ENCODE data around the gene KRT27.
"Not testable (repeated sequence)": the region's sequence is repeated elsewhere in the genome, so short reads cannot be mapped to it uniquely, and the experiment has no call there.

KRT27 gene, protein sequence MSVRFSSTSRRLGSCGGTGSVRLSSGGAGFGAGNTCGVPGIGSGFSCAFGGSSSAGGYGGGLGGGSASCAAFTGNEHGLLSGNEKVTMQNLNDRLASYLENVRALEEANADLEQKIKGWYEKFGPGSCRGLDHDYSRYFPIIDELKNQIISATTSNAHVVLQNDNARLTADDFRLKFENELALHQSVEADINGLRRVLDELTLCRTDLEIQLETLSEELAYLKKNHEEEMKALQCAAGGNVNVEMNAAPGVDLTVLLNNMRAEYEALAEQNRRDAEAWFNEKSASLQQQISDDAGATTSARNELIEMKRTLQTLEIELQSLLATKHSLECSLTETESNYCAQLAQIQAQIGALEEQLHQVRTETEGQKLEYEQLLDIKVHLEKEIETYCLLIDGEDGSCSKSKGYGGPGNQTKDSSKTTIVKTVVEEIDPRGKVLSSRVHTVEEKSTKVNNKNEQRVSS

DNA sequence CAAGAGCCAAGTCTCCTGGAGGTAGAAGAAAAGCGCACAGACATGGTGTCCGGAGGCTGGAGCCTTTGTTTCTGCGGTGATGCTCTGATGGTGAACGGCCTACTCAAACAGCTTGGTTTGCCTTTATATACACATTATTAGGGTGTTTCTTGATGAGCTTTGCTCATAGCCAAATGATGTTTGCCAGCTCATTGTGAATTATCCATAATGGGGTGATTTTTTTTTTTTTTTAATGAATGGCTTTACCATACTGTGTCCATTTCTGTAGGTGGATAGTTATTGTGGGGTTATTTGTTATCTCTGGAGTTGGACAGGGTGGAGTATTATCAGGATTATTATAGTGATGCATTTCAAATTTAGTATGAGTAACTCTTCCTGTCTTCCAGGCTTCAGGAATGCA is at the start of gene KRT27:
KRT27 (minus strand) TSS at position 101 of the 400 bp plus-strand sequence; CDS start at position 44, 57 bp downstream.
- in situ Hi-C loops (cut with HindIII; ENCODE audit: low sequenced_read_pairs): no loop called here

DNA sequence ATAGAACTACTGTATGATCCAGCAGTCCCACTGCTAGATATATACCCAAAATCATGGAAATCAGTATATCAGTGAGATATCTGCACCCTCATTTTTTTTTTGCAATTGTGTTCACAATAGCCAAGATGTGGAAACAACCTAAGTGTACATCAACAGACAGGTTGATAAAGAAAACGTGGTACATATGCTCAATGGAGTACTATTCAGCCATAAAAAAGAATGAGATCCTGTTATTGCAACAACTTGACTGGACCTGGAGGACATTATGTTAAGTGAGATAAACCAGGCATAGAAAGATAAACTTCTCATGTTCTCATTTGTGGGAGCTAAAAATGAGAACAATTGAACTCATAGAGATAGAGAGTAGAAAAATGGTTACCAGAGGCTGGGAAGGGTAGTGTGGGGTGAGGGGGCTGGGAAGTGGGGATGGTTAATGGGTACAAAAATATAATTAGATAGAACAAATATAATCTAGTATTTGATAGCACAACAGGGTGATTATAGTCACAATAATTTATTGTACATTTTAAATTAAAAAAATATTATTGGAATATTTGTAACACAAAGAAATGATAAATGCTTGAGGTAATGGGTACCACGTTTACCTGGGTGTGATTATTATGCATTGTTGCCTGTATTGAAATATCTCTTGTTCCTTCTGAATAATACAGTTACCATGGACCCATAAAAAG is 47.9 kb upstream of the KRT27 start:
- in situ Hi-C loops (cut with HindIII; ENCODE audit: low sequenced_read_pairs): no loop called here

DNA sequence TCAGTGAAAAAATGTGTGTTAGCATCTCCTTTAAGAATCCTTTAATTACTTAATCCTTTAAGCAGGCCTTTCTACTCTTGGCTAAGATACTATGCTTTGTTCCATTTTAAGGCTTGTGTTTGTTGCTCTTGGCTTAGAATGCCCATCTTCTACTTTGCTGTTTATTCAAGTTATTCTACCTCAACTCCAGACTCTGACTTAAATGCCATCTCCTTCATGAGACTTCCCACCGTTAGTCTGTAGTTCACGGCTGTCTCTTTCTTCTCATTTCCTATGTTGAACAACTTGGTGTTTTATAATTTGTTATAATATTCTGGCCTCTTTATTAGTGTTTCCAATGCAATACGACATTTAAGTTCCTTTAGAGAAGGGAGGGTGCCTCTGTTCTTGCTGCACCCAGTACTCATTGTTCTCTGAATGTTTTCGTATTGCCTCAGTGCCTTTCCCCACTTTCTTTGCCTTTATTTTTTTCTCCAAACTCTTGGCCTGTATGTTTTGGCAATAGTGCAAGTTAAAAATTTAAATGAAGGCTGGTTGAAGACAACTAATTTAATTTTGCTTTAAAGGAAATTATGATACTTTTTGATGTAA is 46.2 kb upstream of the KRT27 start:
- in situ Hi-C loops (cut with HindIII; ENCODE audit: low sequenced_read_pairs): no loop called here

DNA sequence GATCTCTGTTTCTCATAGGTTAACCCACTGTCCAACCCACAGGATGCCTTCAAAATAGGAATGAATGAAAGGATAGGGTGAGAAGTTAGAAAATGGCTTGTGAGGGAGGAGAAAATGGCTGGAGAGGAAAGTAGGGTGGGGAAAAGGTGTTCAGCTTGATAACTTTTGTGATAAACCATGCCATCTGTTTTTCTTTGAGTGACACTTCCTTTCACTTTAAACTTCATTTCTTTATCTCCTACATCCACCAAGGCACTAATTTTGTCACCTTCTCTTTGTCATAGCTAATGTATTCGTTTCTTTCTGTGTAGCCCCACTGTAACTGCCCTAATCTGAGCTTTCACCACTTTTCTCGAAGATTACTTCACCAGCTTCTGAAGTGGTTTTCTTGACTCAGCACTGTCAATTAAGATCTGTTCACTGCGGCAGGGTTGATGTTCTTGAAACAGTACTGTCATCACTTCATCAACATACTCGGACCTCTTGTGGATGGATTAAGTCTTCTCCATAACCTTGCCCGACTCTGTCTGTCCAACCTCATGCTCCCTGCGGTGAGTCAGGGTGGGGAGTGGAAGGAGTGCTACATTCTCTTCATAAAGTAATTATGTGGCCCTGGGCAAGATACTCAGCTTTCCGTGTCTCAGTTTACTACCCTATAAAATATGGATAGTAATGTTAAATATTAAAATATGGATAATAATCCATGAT is 45.5 kb upstream of the KRT27 start:
- in situ Hi-C loops (cut with HindIII; ENCODE audit: low sequenced_read_pairs): no loop called here

DNA sequence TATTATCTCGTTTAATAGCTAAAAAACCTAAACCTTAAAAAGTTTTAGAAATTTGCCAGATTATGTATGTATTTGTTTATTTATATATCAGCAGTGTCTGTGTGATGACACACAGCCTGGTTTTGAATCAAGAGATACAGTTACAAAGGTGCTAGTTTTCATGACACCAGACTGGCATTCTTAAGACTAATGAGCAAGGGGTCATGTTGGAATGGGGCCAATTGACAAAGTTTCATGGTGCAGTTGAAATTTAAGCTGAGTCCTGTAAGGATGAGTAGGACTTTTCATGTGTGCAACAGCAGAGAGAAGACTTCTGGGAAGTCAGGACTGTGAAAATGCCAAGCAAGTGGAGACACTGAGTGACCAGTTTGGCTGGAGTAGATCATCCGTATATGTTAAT is 43.2 kb upstream of the KRT27 start:
- in situ Hi-C loops (cut with HindIII; ENCODE audit: low sequenced_read_pairs): no loop called here

DNA sequence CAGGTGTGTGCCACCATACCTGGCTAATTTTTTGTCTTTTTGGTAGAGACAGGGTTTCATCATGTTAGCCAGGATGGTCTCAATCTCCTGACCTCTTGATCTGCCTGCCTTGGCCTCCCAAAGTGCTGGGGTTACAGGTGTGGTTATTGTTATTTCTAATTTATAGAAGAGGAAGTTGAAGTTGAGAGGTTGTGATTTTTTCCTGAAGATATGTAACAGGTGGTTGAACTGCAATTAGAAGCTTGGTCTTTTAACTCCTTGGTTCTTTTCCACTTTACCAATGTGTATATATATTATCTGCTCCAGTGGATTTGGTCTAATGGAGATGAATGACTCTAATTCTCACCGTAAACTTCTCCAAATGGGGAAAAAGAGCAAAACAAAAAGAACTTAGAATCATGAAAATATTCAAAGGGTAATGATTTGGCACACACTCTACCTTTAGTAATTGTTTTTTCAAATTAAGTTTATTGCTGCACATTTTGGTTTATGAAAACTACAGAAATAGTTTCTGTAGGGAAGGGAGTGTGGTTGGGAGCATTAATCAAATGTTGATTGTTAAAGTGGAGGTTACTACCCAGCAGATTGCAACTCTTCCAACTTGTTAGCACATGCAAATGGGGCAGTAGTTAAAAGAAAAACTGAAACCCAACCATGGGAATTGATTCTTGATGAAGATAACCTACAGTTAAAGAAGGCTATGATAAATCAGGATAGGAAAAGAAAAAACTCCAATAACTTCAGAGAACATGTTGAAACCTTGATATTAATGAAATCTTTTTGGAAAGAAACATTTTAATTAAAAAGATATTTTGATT is 41.9 kb upstream of the KRT27 start:
- in situ Hi-C loops (cut with HindIII; ENCODE audit: low sequenced_read_pairs): no loop called here

DNA sequence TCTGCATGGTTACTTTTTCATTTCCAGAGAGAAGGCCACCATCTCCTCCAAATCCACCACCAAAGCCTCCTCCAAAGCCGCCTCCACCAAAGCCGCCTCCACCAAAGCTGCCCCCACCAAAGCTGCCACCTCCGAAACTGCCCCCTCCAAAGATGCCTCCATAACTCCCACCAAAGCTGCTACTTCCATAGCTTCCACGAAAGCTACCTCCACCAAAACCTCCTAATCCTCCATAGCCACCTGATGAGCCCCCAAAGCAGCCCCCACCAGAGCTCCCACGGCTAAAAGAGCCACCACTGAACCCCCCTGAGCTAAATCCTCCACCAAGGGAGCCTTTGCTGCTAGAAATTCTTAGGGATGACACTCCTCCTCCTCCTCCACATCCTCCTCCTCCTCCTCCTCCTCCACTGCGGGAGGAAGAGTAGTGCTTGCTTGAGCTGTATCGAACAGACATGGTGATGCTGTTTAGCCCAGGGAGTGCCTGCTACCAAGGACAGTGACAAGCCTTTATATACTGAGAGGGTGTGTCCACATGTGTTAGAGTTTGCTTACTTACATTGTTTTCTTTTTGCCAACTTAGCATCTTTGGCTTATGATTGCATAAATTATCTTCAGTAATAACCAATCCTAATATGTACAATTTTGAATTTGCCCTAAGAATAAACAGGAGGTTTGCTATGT is 39.9 kb upstream of the KRT27 start, which contains the start of gene KRT10:
KRT10 (minus strand) TSS at position 483 of the 681 bp plus-strand sequence; CDS start at position 454, 29 bp downstream.
- in situ Hi-C loops (cut with HindIII; ENCODE audit: low sequenced_read_pairs): no loop called here

DNA sequence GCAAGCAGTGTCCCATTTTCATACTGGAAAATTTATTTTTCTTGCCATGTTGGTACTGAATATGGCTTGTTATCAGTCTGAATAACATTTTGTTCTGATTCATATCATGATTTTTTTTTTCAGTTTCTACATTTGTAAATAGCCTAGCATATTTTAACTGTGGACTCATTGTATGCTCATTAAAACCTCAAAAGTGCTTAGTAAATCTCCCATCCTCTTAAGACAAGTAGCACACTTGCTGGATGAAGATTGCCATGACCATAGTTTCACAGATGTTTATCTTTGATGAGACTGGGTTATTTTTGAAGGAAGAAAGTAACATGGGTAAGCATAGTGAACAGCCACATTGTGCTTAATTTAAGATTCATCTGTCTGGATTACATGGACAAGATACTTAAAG is 39.2 kb upstream of the KRT27 start:
- in situ Hi-C loops (cut with HindIII; ENCODE audit: low sequenced_read_pairs): no loop called here

DNA sequence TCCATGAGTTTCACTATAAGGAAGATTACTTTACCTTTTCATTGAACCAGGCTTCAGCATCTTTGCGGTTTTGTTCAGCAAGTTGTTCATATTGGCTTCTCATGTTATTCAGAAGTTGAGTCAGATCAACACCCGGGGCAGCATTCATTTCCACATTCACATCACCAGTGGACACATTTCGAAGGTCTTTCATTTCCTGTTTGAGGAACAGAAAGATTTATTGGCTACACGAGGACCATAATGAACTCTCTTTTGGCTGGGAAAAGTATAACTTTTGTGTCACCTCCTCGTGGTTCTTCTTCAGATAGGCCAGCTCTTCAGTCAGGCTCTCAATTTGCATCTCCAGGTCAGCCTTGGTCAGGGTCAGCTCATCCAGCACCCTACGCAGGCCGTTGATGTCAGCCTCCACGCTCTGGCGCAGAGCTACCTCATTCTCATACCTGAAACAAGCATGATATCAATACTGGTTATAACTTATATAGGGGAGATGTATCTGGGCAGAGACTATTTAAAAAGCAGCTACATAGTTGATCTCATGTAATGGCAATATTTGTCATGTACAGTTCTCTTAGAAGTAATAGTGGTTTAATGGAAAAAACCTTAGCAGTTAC is 38.0 kb upstream of the KRT27 start:
- in situ Hi-C loops (cut with HindIII; ENCODE audit: low sequenced_read_pairs): no loop called here

DNA sequence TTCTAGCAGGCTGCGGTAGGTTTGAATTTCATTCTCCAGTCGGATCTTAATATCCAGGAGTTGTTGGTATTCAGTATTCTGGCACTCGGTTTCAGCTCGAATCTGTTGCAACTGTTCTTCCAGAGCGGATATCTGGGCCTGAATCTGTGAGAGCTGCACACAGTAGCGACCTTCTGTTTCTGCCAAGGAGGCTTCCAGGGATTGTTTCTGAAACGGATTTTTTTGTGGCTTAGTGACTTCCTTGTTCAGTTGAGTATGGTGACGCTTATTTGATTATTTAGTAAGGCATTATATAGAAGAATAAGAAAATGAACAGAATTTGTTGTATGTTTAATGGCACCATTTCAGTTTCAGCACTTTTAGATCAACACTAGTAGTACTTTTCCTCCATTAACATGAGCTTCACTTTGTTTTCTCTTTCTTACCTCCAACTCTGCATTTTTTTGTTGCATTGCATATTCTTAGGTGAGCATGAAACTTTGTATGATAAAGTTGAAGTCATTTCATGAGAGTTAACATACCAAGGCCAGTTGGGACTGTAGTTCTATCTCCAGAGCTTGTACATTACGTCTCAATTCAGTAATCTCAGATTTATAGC is 37.3 kb upstream of the KRT27 start:
- in situ Hi-C loops (cut with HindIII; ENCODE audit: low sequenced_read_pairs): no loop called here

DNA sequence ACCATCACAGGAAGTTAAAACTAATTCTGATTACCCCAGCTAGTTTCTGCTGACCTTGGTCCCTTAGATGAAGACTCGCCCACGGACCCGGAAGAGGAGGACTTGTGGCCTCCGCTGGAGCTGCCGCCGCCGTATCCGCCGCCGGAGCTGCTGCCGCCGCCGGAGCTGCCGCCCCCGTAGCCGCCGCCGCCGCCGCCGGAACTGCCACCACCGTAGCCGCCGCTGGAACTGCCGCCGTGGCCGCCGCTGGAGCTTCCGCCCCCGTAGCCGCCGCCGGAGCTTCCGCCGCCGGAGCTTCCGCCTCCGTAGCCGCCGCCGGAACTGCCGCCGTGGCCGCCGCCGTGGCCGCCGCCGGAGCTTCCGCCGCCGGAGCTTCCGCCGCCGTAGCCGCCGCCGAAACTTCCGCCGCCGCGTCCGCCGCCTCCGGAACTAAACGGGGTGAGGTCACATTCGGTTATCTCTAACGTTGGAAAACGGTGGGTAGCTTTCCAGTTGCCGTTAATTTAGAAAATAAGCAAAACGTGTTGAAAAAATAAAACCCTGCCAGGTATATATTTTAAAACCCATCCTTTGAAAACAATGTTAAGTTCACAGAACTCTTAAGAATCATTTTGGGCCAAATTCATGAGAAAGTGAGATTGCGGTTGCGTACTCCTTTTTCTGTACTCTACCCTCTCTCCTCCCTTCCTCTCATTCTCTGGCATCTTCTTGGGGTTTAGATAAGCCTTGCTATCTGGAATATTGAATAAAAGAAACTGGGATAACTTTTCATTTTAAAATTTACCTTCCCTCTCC is 36.6 kb upstream of the KRT27 start:
- in situ Hi-C loops (cut with HindIII; ENCODE audit: low sequenced_read_pairs): no loop called here

DNA sequence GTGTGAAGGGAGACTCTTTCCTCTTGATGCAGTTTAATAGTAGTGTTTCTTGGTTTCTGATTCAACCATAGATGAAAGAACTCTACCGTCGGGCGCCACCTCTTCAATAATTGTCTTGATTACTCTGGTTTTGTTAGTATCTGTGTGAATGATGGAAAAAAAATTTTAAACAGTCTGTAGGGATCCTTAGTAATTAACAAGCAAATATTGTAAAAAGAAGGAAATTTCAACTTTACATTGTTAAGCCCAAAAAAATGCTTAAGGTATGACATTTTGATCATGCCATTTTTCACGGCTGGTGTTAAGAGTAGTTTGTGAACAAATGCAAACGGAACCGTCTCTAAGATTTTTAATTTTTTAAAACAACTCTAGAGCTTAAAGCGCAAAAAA is 36.0 kb upstream of the KRT27 start:
- in situ Hi-C loops (cut with HindIII; ENCODE audit: low sequenced_read_pairs): no loop called here

DNA sequence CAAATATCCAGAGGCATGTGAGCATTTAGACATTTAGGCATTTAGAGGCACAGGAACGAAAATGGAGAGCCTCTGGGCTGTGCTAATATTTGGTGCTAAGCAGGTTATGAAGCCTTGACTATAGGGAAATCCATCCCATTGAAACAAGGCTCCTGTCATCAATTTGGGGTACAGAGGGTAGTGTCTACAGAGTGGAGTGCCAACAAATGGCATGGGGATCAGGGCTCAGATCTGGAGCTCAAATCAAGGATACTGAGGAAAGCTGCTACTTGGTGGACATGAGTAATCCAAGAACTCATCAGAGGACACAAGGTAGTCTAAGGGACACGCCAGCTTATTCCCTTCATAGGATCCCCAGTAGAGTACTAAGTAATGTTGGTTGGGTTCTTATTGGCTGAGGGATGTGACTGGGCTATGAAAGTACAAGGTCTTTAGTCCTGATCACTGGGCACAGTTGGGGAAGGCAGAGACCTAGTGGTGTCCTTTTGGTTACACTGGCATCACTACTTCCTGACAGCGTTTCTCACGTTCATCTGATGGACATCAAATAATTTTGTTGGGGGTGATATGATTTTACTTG is 34.8 kb upstream of the KRT27 start:
- in situ Hi-C loops (cut with HindIII; ENCODE audit: low sequenced_read_pairs): no loop called here

DNA sequence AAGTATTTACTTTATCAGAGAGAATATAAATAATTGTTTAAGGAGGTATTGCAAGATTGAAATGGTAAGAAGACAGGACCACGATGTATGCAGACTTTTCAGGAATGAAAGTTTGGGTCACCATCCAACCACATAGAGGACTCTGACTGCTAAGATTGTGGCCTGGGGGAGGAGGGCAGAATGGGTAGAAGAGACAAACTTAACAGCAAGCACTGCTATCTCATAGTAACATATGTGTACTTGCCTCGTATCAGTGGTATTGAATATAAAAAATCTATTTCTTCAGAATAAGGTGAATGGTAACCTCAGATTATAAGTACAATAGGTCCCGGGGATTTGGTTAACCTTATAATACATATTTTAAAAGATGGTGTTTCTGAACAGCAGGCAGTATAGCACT is 34.2 kb upstream of the KRT27 start:
- in situ Hi-C loops (cut with HindIII; ENCODE audit: low sequenced_read_pairs): no loop called here

DNA sequence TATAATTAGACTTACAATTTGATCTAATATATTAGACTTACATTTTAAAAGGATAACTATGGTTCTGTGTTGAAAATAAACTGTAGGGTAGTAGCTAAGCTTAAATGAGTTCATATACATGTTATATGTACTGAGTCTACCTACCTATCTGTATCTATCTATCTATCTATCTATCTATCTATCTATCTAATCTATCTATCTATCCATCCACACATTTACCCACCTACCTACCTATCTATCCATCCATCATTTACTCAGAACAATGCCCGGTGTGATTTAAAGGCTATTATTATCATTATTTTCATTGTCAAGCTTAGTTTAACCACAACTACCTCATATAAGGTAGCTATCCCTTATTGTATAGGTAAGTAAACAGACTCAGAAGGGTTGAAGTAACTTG is 33.0 kb upstream of the KRT27 start:
- in situ Hi-C loops (cut with HindIII; ENCODE audit: low sequenced_read_pairs): no loop called here

DNA sequence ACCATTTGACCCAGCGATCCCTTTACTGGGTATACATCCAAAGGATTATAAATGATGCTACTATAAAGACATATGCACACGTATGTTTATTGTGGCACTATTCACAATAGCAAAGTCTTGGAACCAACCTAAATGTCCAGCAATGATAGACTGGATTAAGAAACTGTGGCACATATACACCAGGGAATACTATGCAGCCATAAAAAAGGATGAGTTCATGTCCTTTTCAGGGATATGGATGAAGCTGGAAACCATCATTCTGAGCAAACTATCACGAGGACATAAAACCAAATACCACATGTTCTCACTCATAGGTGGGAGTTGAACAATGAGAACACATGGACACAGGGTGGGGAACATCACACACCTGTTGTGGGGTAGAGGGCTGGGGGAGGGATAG is 32.3 kb upstream of the KRT27 start:
- in situ Hi-C loops (cut with HindIII; ENCODE audit: low sequenced_read_pairs): not testable (repeated sequence)

DNA sequence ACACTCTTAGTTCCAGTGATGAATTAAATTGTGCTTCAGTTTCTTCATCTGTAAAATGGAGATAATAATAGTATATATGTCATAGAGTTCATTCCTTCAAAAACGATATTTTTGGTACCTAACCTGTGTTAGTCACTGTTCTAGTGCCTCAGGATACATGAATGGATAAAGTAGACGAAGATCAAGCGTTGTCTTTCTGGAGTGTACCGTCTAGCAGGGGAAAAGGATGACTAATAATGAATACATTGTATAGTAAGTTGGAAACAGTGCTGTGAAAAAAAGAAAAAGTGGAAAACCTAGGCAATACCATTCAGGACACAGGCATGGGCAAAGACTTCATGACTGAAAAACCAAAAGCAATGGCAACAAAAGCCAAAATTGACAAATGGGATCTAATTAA is 31.5 kb upstream of the KRT27 start:
- in situ Hi-C loops (cut with HindIII; ENCODE audit: low sequenced_read_pairs): no loop called here

DNA sequence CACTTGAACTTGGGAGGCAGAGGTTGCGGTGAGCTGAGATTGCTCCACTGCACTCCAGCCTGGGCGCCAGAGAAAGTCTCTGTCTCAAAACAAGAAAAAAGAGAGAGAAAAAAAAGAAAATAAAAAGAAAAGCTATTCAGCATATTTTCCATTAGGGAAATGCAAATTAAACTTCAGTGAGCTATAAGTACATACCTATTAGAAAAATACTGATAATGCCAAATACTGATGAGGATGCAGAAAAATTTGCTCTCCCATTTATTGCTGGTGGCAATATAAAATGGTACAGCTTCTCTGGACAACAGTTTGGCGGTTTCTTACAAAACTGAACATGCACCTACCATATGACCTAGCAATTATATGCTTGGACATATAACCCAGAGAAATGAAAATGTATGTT is 30.3 kb upstream of the KRT27 start:
- in situ Hi-C loops (cut with HindIII; ENCODE audit: low sequenced_read_pairs): no loop called here
